CD4-positive, alpha-beta T cell treated with Interleukin-17A for 4 hours (primary cell): ENCODE data around the gene CCDC160.
"Not testable (repeated sequence)": the region's sequence is repeated elsewhere in the genome, so short reads cannot be mapped to it uniquely, and the experiment has no call there.

ENCODE experiments used
- DNase-seq: peaks from one replicate; pipeline ENCODE4 v3.0.0-alpha.2; 2020; ENCODE audit warnings: mixed read lengths

Gene CCDC160

GRCh38 chrX:134236626-134237614, at the start of gene CCDC160:
TSS of gene CCDC160 (plus strand) at chrX:134237182. CDS start at chrX:134244801, 7,619 bp downstream.
- peak; percentile 9 for DNase-seq

DNA sequence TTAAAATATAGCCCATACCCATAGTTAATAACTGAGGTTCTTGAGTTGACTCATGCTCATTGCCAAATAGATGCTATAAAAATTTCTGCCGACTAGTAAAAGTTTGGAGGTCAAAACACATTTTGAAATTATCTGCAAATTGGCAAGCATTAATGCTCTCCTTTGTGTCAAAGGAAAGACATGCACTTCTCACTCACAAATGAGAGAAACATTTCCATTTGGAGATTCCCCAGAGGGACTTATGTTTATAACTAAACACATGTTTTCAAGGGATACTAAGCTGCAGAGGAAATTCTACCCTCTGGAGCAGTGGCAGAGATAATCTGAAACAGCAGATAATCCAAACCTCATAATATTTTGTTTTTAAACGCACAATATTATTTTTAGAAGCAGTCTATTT, 45.7 kb upstream of the CCDC160 start:
- no peak for DNase-seq

DNA sequence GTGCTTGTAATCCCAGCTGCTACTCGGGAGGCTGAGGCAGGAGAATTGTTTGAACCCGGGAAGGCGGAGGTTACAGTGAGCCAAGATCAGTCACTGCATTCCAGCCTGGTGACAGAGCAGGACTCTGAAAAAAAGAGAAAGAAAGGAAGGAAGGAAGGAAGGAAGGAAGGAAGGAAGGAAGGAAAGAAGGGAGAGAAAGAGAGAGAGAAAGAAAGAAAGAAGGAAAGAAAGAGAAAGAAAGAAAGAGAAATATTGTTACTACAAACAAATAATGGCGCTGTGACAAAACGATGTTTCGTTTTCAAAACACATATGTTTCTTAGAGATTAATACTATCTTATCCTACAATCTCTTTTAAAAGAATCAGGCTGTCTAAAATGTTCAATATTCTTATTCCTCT, 42.1 kb upstream of the CCDC160 start:
- DNase-seq: no peak

GRCh38 chrX:134202561-134202960, 34.4 kb upstream of the CCDC160 start:
- no peak for DNase-seq

DNA sequence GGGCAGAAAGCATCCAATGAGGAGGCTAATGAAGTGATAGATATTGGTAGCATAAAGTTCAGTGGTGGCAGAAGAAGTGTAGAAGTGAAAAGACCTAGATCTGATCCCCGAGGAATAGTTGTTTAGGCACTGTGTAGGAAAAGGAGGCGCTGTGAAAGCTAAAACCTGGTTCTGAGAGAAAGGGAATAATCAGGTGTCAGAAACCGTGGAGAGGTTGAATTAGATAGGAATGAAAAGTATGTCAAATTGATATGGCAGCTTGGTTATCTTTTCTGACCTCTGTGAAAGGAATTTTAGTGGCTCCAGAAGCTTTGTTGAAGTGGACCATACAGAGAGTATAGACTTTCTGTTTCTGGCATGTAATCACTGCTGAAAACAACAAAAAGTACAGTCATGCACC, 30.8 kb upstream of the CCDC160 start:
- no peak for DNase-seq

GRCh38 chrX:134210465-134210864, 26.5 kb upstream of the CCDC160 start:
- no peak for DNase-seq

DNA sequence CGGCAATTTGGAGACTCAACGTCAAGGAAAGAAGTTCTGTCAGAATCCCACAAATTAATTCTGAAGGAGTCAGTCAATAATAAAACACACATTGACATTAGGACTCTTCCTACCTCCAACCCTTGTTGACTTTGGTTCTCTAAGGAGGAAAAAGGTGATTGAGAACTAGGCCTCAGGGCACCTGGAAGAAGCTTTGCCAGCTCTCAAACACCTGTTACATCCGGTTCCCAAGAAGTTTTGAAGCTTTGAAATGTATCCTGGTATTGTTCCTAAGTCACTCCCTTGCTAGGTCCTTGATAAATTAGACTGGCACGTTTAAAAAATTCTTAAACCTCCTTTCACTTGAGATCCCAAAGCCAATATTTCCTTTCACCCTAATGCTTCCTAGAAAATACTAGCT, 1.7 kb upstream of the CCDC160 start:
- no peak for DNase-seq

- not testable (repeated sequence) for DNase-seq
Observed at GRCh38 chrX:134238144-134238543, 1.2 kb downstream of the CCDC160 start.

DNA sequence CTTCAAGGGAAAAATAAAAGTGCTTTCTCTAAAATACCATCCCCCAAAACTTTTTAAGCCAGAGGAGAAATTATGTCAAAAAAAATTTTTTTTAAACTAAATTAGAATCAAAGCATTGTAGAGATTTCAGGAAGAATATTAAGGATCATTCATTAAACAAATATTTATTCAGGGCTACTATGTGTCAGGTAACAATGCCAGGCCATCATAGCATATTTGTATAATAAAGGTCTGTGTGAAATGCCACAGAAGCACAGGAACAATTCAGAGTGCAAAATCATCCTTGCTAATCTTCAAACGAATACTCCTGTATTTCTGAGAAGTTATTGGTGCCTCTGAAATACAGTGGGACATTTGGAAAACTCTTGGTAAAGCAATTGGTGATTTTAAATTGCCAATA, 2.0 kb downstream of the CCDC160 start:
- DNase-seq: no peak

DNA sequence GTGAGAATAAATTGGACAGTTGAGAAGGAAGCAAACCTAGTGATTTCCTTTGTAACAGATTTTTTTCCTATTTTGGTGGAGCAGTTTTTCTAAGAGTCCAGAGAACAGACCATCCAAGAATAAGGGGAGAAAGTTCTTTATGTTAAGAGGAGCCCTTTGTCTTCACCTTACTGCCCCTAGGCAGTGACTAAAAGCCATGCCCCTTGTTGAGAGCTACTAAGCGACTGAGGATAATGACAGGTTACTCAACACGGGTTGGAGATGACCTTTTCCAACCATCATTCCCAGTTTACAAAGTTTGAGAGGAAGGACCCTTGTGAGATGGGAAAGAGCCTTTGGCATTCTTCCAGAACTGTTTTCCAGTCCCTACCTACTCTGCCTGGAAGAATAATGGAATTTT, 3.2 kb downstream of the CCDC160 start:
- DNase-seq: no peak

- no peak for DNase-seq
Observed at GRCh38 chrX:134241960-134242619, 5.1 kb downstream of the CCDC160 start.

DNA sequence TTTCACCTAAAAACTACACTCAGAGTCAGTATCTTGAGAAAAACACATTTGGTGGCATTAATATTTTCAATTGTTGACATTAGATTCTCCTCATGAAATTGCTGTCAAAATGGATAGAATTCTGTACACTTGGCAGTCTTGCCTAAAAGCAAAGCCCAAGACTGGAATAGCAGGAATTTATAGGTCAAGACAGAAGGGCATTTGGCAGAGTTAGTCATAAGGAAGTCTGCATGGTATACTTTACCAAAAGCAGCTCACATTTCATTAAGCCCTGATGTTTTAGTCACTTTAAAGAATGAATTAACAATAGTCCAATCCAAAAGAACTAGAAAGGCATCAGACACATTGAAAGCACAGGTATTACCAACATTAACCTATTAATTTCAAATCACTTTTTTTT, 7.1 kb downstream of the CCDC160 start:
- no peak for DNase-seq

- DNase-seq: no peak
Observed at GRCh38 chrX:134246282-134246681, 9.3 kb downstream of the CCDC160 start.

GRCh38 chrX:134247492-134247891, 10.5 kb downstream of the CCDC160 start:
- DNase-seq: no peak

- no peak for DNase-seq
Observed at GRCh38 chrX:134249241-134249640, 12.3 kb downstream of the CCDC160 start.

DNA sequence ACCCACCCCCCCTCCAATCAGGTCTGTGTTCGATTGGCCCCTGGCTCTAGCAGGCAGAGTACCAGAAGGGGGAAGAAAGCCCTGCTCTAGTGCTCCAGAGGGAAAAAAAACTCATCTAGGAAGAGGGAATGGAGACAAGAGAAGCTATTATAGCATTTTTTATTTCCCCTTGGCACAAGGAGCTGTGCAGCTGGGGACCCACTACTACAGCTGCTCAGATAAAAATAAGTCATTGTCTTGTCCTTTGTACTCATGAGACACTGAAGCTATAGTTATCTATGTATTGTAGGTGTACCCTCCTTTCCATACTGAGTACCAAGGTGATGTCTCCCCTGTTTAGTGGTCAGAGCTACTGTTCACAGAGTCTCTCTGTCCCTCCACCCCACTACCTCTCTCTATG, 14.3 kb downstream of the CCDC160 start:
- no peak for DNase-seq

- no peak for DNase-seq
Observed at GRCh38 chrX:134254511-134254910, 17.5 kb downstream of the CCDC160 start.

DNA sequence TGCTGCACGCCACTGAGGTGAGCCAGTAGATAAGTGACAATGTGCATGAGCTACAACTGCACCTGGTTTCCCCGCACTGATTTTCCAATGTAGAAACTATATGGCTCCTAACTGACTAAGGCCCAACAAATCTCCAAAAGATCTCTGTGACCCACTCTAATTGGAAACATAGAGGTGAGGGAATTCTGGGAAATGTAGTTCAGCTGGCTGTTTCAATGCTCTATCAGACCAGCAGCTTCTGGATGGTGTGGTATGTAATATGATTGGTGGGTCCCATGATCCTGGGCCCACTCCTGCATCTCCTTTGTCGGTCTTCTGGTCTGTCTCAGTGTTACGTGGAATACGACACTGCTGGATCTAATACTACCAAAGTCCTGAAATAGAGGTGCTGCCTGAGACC, 18.6 kb downstream of the CCDC160 start:
- DNase-seq: no peak

GRCh38 chrX:134256684-134257083, 19.7 kb downstream of the CCDC160 start:
- no peak for DNase-seq

DNA sequence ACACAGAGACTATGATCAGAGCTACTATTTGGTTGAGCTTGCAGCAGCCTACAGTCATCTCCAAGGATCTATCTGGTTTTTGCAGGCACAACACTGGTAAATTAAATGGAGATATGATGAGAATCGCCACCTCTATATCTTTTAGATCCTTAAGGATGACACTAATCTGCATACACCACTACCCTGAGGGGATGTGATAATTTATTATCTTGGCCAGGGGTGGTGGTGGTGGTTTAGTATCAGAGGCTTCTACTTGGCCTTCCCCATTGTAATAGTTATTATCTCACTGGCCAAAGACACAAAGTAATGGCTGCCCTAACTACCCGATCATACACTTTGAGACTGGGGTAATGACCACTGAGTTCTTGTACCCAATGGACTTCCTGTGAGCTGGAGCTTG, 21.2 kb downstream of the CCDC160 start:
- no peak for DNase-seq

DNA sequence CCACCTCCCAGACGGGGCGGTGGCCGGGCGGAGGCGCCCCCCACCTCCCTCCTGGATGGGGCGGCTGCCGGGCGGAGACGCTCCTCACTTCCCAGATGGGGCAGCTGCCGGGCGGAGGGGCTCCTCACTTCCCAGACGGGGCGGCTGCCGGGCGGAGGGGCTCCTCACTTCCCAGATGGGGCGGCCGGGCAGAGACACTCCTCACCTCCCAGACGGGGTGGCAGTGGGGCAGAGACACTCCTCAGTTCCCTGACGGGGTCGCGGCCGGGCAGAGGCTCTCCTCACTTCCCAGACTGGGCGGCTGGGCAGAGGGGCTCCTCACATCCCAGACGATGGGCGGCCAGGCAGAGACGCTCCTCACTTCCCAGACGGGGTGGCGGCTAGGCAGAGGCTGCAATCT, 49.0 kb downstream of the CCDC160 start:
- not testable (repeated sequence) for DNase-seq

- no peak for DNase-seq
Observed at GRCh38 chrX:134287346-134287745, 50.4 kb downstream of the CCDC160 start.

DNA sequence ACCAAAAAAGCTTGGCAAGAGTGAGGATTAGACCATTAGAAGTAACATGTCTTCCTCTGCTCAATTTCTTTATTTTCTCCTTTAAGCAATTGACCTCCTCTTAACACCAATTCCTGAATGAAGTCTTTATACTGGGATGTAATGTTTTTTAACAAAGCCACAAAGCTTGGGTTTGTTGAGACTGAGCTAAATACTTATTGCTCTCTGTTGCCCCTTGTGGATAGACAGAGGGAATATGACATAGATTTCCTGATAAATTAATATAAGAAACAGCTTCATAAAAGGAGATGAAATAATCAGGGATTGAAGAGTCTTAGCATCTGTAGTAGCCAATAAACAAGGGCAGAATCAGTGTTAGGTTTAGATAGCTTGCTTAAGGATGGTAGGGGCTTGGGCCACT, 57.6 kb downstream of the CCDC160 start:
- DNase-seq: no peak
